ENCODE data around the gene PPT2. TPM values are rescaled to one million over a fixed set of nuclear protein-coding genes. Genes with fewer than 3 reads are reported as not detected.

The PPT2 gene
- total and polyA plus RNA-seq, 2 of the 13 experiments (the other 11 are each of a cell fraction or from before 2014, with no cell fraction given): 39.2 to 61.8 TPM

- no TSS peak for BruUV-seq (replicated peaks)
- no peak overlapping the region for H3K9ac ChIP-seq (ENCODE audit: insufficient read depth, low read depth, low read length)
- no peak overlapping the region for H2AFZ ChIP-seq (ENCODE audit: low read length)
- WGBS (ENCODE audit: low lambda C conversion rate): 58% methylated on average over 1 of the region's 1 CpG
- H3K27me3 ChIP-seq (ENCODE audit: control insufficient read depth in 1 of 2, insufficient read depth in 2 of 2, low read length in 2 of 2): peaks cover 0 to 19% of the 10 kb centered on the region in 2 experiments
- H4K20me1 ChIP-seq (ENCODE audit: insufficient read depth, low read length): no peaks in the 10 kb centered on the region
- H3K79me2 ChIP-seq (ENCODE audit: insufficient read depth, low read length): no peaks in the 10 kb centered on the region
- TF ChIP-seq HMGXB4 (CRISPR knock-in tag; IDR thresholded peaks at IDR 0.05; ENCODE audit: borderline replicate concordance in 1 of 2, low read depth in 1 of 2) (no peak), MED13 (CRISPR knock-in tag; IDR thresholded peaks at IDR 0.05) (no peak), ZNF317 (CRISPR knock-in tag; IDR thresholded peaks at IDR 0.05) (no peak), NFIC (IDR thresholded peaks at IDR 0.05; ENCODE audit: low read length) (no peak)
- peaks cover 6% of the 10 kb centered on the region; the same call in 1 of the 2 replicates for H3K4me1 ChIP-seq (ENCODE audit: insufficient read depth, low read length)
- no peak for ATAC-seq
- intact Hi-C loops (cut with micrococcal nuclease; ENCODE audit: unreplicated experiment) (no loop called here), in situ Hi-C loops (cut with HindIII; ENCODE audit: extremely low pct_ligation_motif_present, low pct_unique_long_range_greater_than_20kb) (no loop called here)
- ChIA-PET CTCF (ENCODE audit: low intra/inter-chr PET ratio, low total read pairs) (no interaction called here), POLR2A (no interaction called here)
- no peak overlapping the region for H3K4me2 ChIP-seq (ENCODE audit: low read depth, low read length)
- H3K4me3 ChIP-seq (replicated peaks in 1 of 3; ENCODE audit: insufficient read depth in 1 of 3, low read depth in 2 of 3, low read length in 3 of 3): no peak overlapping the region
- H3K27ac ChIP-seq (ENCODE audit: extremely low read length, insufficient read depth, low read length): no peak overlapping the region
- no peaks in the 10 kb centered on the region for H3K9me3 ChIP-seq (ENCODE audit: low read length)
- no peak for DNase-seq (ENCODE audit: low spot score)
- FAIRE-seq: no peak
- no peaks in the 10 kb centered on the region for H3K36me3 ChIP-seq (replicated peaks in 1 of 2; ENCODE audit: control insufficient read depth in 1 of 2, insufficient read depth in 2 of 2, low read length in 2 of 2)
Measured at GRCh38 chr6:32107406-32107805, 46.5 kb upstream of the PPT2 start.

GRCh38 chr6:32108094-32108627 lies 45.8 kb upstream of the PPT2 start:
- POLR2A ChIA-PET: no interaction called here
- peak; percentile 30 for ATAC-seq

More at GRCh38 chr6:32108094-32108627, 45.8 kb upstream of the PPT2 start:
- intact Hi-C loops (cut with micrococcal nuclease; ENCODE audit: unreplicated experiment) (no loop called here), in situ Hi-C loops (cut with HindIII; ENCODE audit: extremely low pct_ligation_motif_present, low pct_unique_long_range_greater_than_20kb) (no loop called here)
- FAIRE-seq (no peak), DNase-seq (ENCODE audit: low spot score) (no peak)
- no peaks in the 10 kb centered on the region for H3K9me3 ChIP-seq (ENCODE audit: low read length)
- TF ChIP-seq MXI1 (IDR thresholded peaks at IDR 0.05; ENCODE audit: borderline replicate concordance, low read depth, low read length) (no peak), AGO2 (optimal IDR thresholded peaks at IDR 0.05; ENCODE audit: low read depth, low read length) (peak; percentile 3), NFKB2 (CRISPR knock-in tag; IDR thresholded peaks at IDR 0.05; ENCODE audit: borderline replicate concordance) (no peak), NCOA2 (CRISPR knock-in tag; IDR thresholded peaks at IDR 0.05) (no peak), MXD3 (CRISPR knock-in tag; IDR thresholded peaks at IDR 0.05) (no peak)
- TF ChIP-seq, protein P1, sequence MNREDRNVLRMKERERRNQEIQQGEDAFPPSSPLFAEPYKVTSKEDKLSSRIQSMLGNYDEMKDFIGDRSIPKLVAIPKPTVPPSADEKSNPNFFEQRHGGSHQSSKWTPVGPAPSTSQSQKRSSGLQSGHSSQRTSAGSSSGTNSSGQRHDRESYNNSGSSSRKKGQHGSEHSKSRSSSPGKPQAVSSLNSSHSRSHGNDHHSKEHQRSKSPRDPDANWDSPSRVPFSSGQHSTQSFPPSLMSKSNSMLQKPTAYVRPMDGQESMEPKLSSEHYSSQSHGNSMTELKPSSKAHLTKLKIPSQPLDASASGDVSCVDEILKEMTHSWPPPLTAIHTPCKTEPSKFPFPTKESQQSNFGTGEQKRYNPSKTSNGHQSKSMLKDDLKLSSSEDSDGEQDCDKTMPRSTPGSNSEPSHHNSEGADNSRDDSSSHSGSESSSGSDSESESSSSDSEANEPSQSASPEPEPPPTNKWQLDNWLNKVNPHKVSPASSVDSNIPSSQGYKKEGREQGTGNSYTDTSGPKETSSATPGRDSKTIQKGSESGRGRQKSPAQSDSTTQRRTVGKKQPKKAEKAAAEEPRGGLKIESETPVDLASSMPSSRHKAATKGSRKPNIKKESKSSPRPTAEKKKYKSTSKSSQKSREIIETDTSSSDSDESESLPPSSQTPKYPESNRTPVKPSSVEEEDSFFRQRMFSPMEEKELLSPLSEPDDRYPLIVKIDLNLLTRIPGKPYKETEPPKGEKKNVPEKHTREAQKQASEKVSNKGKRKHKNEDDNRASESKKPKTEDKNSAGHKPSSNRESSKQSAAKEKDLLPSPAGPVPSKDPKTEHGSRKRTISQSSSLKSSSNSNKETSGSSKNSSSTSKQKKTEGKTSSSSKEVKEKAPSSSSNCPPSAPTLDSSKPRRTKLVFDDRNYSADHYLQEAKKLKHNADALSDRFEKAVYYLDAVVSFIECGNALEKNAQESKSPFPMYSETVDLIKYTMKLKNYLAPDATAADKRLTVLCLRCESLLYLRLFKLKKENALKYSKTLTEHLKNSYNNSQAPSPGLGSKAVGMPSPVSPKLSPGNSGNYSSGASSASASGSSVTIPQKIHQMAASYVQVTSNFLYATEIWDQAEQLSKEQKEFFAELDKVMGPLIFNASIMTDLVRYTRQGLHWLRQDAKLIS (CRISPR knock-in tag; IDR thresholded peaks at IDR 0.05): no peak
- TF ChIP-seq, protein P2, sequence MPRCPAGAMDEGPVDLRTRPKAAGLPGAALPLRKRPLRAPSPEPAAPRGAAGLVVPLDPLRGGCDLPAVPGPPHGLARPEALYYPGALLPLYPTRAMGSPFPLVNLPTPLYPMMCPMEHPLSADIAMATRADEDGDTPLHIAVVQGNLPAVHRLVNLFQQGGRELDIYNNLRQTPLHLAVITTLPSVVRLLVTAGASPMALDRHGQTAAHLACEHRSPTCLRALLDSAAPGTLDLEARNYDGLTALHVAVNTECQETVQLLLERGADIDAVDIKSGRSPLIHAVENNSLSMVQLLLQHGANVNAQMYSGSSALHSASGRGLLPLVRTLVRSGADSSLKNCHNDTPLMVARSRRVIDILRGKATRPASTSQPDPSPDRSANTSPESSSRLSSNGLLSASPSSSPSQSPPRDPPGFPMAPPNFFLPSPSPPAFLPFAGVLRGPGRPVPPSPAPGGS (CRISPR knock-in tag; IDR thresholded peaks at IDR 0.05): no peak
- no peaks in the 10 kb centered on the region for H3K36me3 ChIP-seq (replicated peaks in 1 of 2; ENCODE audit: control insufficient read depth in 1 of 2, insufficient read depth in 2 of 2, low read length in 2 of 2)
- no peak overlapping the region for H3K9ac ChIP-seq (ENCODE audit: insufficient read depth, low read depth, low read length)
- H3K27me3 ChIP-seq (ENCODE audit: control insufficient read depth in 1 of 2, insufficient read depth in 2 of 2, low read length in 2 of 2): peaks cover 0 to 19% of the 10 kb centered on the region in 2 experiments; a peak in 4 of 5 replicates
- no peaks in the 10 kb centered on the region for H4K20me1 ChIP-seq (ENCODE audit: insufficient read depth, low read length)
- no TSS peak for BruUV-seq (replicated peaks)
- 12% methylated on average over 15 of the region's 15 CpGs for WGBS (ENCODE audit: low lambda C conversion rate)
- no peak overlapping the region for H3K27ac ChIP-seq (ENCODE audit: extremely low read length, insufficient read depth, low read length)
- peaks cover 6% of the 10 kb centered on the region; the same call in 1 of the 2 replicates for H3K4me1 ChIP-seq (ENCODE audit: insufficient read depth, low read length)
- CTCF ChIA-PET (ENCODE audit: low intra/inter-chr PET ratio, low total read pairs): no interaction called here
- no peak overlapping the region for H3K4me3 ChIP-seq (replicated peaks in 1 of 3; ENCODE audit: insufficient read depth in 1 of 3, low read depth in 2 of 3, low read length in 3 of 3)
- H3K79me2 ChIP-seq (ENCODE audit: insufficient read depth, low read length): no peaks in the 10 kb centered on the region
- no peak overlapping the region for H2AFZ ChIP-seq (ENCODE audit: low read length)
- no peak overlapping the region for H3K4me2 ChIP-seq (ENCODE audit: low read depth, low read length)
